ENCODE results near the gene BICD2. TPM values are rescaled to one million over a fixed set of nuclear protein-coding genes. Genes with fewer than 3 reads are reported as not detected.
A peak's percentile ranks its signal among the peaks of the same experiment; 100 is the strongest.

The BICD2 gene
- total and polyA plus RNA-seq, 9 of the 15 experiments (the other 6 are each of a cell fraction or from before 2014, with no cell fraction given), result 3.6 to 23.4 (median 11.8) TPM

- Histone ChIP-seq H3K27me3 (ENCODE audit: control insufficient read depth in 2 of 2, insufficient read depth in 2 of 2, low read length in 2 of 2) (no peaks in the 10 kb centered on the region), H3K36me3 (ENCODE audit: control insufficient read depth, insufficient read depth, low read length) (peaks cover 58% of the 10 kb centered on the region), H3K27ac (ENCODE audit: extremely low read depth, low read depth, low read length) (no peak overlapping the region), H3K9me3 (replicated peaks; ENCODE audit: control insufficient read depth, insufficient read depth, low read depth, low read length) (no peaks in the 10 kb centered on the region), H3K79me2 (ENCODE audit: control insufficient read depth, insufficient read depth, low read length) (peaks cover 7% of the 10 kb centered on the region; the same call in 2 of the 3 replicates), H3K4me2 (ENCODE audit: insufficient read depth, low read length) (no peak overlapping the region), H3K4me3 (no peak overlapping the region), H3K4me1 (replicated peaks in 1 of 2; ENCODE audit: control insufficient read depth in 2 of 2, insufficient read depth in 2 of 2, low read length in 2 of 2) (no peaks in the 10 kb centered on the region), H3K9ac (ENCODE audit: insufficient read depth in 1 of 2, low read depth in 2 of 2, low read length in 2 of 2) (peak overlapping the region in 1 of 2 experiments; percentile 50; a peak in 1 of 4 replicates), H3K9me1 (ENCODE audit: control insufficient read depth, insufficient read depth, low read length) (peaks cover 4% of the 10 kb centered on the region), H2AFZ (ENCODE audit: low read depth, low read length) (no peak overlapping the region), H4K20me1 (replicated peaks; ENCODE audit: control insufficient read depth, insufficient read depth, low read length) (peaks cover 18% of the 10 kb centered on the region)
- no peak for TF ChIP-seq ELF4 (CRISPR knock-in tag; IDR thresholded peaks at IDR 0.05)
- TF ChIP-seq PTBP1 (IDR thresholded peaks at IDR 0.05; ENCODE audit: low read depth, low read length), result no peak
- no peak for TF ChIP-seq ZC3H11A (IDR thresholded peaks at IDR 0.05; ENCODE audit: low read depth, low read length)
- no peak for TF ChIP-seq ELF1 (tag; IDR thresholded peaks at IDR 0.05)
- TF ChIP-seq MTA3 (IDR thresholded peaks at IDR 0.05; ENCODE audit: borderline replicate concordance), result no peak
- FAIRE-seq (no peak), ATAC-seq (no peak), DNase-seq (ENCODE audit: extremely low read depth in 1 of 4, low spot score in 3 of 4) (no peak)
- ChIA-PET POLR2A (no interaction called here), CTCF (ENCODE audit: low intra/inter-chr PET ratio) (no interaction called here)
- WGBS (ENCODE audit: insufficient coverage, low coverage, missing lambda C conversion rate), result 96% methylated on average over 4 of the region's 4 CpGs
- intact Hi-C loops (cut with micrococcal nuclease), result no loop called here
- in situ Hi-C loops (cut with MboI), result no loop called here
- no TSS peak for BruUV-seq (replicated peaks)
Measured at GRCh38 chr9:92725266-92725545, 39.4 kb downstream of the BICD2 start.

DNA sequence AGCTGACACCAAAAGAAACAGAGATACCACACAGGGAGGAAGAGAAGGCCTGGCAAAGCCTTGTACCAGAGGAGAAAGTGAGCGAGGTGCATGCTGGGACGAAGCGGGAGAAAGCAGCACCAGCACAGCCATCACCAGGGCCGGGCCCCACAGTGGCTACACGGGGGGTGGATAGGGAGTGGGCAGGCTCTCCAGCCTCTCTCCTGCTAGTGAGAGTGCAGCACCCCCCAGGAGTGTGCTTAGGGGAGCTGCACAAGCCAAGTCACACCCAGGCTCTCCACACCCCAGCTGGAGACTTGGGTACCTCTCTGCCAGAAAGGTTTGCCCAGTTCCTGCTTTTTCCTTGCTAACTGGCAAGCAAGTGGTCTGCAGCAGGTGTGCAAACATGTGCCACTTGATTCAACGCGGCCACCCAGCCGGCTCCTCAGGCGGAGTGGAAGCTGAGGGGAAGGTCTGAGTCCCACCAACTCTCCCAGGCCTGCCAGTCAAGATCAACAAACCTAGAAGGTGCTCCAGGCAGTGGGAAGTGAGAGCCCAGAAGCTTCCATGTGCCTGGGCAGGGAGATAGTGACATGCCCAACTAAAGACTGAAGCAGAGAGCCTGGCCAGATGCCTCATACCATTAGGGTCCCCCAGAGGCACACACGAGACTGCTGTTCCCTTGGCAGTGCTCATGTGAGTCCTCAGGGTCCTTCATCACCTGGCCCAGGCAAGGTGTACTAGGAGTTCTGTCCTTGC, 39.9 kb downstream of the BICD2 start:
- H4K20me1 ChIP-seq (replicated peaks; ENCODE audit: control insufficient read depth, insufficient read depth, low read length), result peaks cover 15% of the 10 kb centered on the region
- intact Hi-C loops (cut with micrococcal nuclease) (no loop called here), in situ Hi-C loops (cut with MboI) (no loop called here)
- H3K27me3 ChIP-seq (ENCODE audit: control insufficient read depth in 2 of 2, insufficient read depth in 2 of 2, low read length in 2 of 2), result no peaks in the 10 kb centered on the region
- H3K9me3 ChIP-seq (replicated peaks; ENCODE audit: control insufficient read depth, insufficient read depth, low read depth, low read length), result no peaks in the 10 kb centered on the region
- H3K27ac ChIP-seq (ENCODE audit: extremely low read depth, low read depth, low read length), result no peak overlapping the region
- CTCF ChIA-PET (ENCODE audit: low intra/inter-chr PET ratio), result no interaction called here
- TF ChIP-seq BMI1 (IDR thresholded peaks at IDR 0.05; ENCODE audit: low read length) (no peak), GTF2A2 (tag; IDR thresholded peaks at IDR 0.05) (no peak), ZKSCAN1 (IDR thresholded peaks at IDR 0.05; ENCODE audit: low read depth, low read length) (no peak), ZNF3 (CRISPR knock-in tag; IDR thresholded peaks at IDR 0.05) (no peak), SIN3B (IDR thresholded peaks at IDR 0.05; ENCODE audit: low read depth) (no peak), ZNF589 (CRISPR knock-in tag; IDR thresholded peaks at IDR 0.05; ENCODE audit: low read depth) (no peak), PHF8 (IDR thresholded peaks at IDR 0.05; ENCODE audit: borderline replicate concordance, low read length) (no peak), SOX6 (IDR thresholded peaks at IDR 0.05) (no peak), RBM39 (optimal IDR thresholded peaks at IDR 0.05; ENCODE audit: low read depth, low read length) (no peak), BACH1 (tag; IDR thresholded peaks at IDR 0.05) (no peak)
- TF ChIP-seq, protein P1, sequence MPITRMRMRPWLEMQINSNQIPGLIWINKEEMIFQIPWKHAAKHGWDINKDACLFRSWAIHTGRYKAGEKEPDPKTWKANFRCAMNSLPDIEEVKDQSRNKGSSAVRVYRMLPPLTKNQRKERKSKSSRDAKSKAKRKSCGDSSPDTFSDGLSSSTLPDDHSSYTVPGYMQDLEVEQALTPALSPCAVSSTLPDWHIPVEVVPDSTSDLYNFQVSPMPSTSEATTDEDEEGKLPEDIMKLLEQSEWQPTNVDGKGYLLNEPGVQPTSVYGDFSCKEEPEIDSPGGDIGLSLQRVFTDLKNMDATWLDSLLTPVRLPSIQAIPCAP (CRISPR knock-in tag; IDR thresholded peaks at IDR 0.05; ENCODE audit: borderline replicate concordance), result no peak
- H3K9me1 ChIP-seq (ENCODE audit: control insufficient read depth, insufficient read depth, low read length), result peaks cover 4% of the 10 kb centered on the region
- no peaks in the 10 kb centered on the region for H3K4me1 ChIP-seq (replicated peaks in 1 of 2; ENCODE audit: control insufficient read depth in 2 of 2, insufficient read depth in 2 of 2, low read length in 2 of 2)
- no peak for DNase-seq (ENCODE audit: extremely low read depth in 1 of 4, low spot score in 3 of 4)
- peak overlapping the region in 1 of 2 experiments; percentile 46; a peak in 1 of 4 replicates for H3K9ac ChIP-seq (ENCODE audit: insufficient read depth in 1 of 2, low read depth in 2 of 2, low read length in 2 of 2)
- 92% methylated on average over 7 of the region's 10 CpGs for WGBS (ENCODE audit: insufficient coverage, low coverage, missing lambda C conversion rate)
- no TSS peak for BruUV-seq (replicated peaks)
- no peak for FAIRE-seq
- POLR2A ChIA-PET, result interaction anchor here (0.5 kb wide), 1 partner anchor 12 kb away, joined by 3 read pairs; no protein-coding TSS in a partner anchor
- no peak overlapping the region for H3K4me3 ChIP-seq
- H3K36me3 ChIP-seq (ENCODE audit: control insufficient read depth, insufficient read depth, low read length), result peaks cover 63% of the 10 kb centered on the region
- ATAC-seq, result no peak
- no peak overlapping the region for H3K4me2 ChIP-seq (ENCODE audit: insufficient read depth, low read length)
- H2AFZ ChIP-seq (ENCODE audit: low read depth, low read length), result no peak overlapping the region
- peaks cover 2% of the 10 kb centered on the region; the same call in 1 of the 3 replicates for H3K79me2 ChIP-seq (ENCODE audit: control insufficient read depth, insufficient read depth, low read length)
